GM21576 (cell line): ENCODE data around the gene S100PBP.
"Not testable (repeated sequence)": the region's sequence is repeated elsewhere in the genome, so short reads cannot be mapped to it uniquely, and the experiment has no call there.

Experiments used
- ATAC-seq: cut with Tn5 transposase; IDR thresholded peaks from one replicate; pipeline ENCODE4 v1.9.1; 2021; ENCODE audit warnings: mild to moderate bottlenecking, moderate library complexity; ENCODE audit not compliant: unreplicated experiment

Gene S100PBP

DNA sequence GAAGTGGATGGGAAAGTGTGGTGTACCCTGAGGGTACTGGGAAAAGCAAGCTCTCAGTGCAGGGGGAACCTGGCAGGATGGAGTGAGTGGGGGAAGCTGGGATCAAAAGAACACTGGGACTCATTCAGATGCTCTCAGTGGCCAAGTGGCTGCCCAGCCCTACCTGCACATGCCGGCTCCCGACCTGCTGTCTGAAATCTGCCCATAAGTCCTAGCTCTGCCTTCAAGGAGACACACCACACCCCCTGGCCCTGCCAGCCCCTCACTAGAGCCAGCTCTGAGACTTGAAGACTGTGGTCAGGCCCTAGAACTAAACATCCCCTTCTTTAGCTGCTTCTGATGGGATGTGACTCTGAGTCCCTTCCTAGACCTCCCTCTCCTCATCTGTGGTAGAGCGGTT is 81.5 kb downstream of the S100PBP start:
- ATAC-seq, result no peak

DNA sequence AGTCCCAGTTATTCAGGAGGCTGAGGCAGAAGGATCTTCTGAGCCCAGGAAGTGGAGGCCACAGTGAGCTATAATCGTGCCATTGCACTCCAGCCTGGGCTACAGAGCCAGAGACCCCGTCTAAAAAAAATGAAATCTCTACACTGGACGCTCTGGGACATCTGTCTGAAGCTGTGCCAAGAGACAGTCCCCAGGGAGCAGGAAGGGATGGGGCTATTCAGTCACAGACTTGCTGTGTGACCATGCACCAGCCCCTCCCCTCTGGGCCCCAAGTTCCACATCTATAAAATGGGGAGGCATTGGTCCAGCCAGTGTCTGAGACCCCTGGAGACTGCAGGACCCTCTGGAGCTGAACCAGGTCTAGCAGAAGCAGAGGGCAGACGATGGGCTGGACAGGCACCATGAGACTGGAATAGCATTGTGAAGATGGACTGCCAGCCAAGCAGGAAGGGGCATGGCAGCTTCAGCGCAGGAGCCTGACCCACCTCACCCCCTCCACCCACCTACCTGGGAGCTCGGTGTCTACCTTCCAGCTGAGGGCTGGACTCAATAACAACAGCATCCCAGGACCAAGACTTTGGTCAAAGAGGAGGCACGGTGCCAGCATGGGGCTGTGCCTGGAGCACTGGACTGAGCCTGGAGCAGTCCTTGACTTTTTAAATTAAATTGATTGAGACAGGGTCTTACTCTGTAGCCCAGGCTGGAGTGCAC is 82.3 kb downstream of the S100PBP start:
- no peak for ATAC-seq

DNA sequence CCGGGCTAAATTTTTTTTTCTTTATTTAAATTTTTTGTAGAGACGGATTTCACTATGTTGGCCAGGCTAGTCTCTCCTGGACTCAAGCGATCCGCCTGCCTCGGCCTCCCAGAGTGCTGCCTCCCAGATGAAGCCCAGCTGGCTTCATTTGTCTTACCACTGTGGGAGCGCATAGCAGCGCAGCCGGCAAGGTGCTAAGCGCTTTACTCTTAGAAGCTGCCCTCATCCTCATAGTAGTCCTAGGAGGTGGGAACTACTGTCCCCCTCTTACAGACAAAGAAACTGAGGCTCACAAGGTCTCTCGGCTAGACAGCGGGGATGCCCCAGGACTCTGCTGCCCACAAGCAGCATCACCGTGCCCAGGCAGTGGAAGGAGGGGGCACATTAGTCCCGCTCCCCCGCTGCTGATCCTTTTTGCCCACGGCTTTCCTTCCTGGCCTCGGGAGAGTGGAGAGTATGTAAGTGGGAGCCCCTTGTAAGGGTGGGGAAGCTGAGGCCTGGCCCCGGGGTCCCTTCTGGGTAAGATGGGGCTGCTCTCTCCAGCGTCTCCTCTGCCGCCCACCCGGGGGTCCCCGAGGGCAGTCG is 83.0 kb downstream of the S100PBP start:
- ATAC-seq, result no peak

DNA sequence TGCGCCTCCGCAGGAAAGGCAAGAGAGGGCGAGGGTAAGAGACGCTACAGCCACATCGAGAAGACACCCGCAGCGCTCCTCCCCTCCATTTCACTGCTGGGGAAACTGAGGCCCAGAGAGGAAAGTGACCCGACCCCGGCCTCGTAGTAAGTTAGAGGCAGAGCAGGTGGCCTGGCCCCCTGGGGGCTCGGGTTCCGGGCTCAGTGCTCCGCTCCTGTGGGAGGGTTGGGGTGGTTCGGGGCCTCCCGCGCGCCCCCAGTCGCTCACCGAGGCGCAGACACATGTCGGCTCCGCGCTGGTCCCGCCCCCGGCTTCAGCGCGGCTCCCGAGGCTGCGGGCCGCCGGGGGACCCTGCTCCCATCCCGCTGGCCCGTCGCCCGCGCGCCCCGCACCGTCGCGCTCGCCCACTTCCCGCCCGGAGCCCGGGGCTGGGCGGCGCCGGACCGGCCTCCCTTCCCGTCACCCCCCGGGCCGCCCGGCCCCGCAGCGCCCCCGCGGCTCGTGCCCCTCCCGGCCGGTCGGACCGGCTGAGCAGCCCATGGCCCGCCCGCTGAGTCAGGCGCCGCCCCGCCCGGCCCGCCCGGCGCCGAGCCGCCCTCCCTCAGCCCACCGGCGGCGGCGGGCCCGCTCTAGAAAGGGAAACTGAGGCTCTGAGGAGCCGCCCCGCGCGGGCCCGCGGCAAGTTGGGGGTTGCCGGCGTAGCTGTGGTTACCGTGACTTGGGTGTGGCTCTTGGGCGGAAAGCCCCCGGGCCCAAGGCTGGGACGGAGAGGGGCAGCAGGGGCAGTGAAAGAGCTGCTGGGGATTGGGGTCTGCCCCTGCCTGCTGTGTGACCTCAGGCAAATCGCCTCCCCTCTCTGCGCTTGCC is 83.7 kb downstream of the S100PBP start, which contains the start of gene TMEM54:
Gene TMEM54, minus strand, starts transcription at position 434 of the 867 bp plus-strand sequence. Its CDS starts 151 bp downstream, at position 283.
- no peak for ATAC-seq

DNA sequence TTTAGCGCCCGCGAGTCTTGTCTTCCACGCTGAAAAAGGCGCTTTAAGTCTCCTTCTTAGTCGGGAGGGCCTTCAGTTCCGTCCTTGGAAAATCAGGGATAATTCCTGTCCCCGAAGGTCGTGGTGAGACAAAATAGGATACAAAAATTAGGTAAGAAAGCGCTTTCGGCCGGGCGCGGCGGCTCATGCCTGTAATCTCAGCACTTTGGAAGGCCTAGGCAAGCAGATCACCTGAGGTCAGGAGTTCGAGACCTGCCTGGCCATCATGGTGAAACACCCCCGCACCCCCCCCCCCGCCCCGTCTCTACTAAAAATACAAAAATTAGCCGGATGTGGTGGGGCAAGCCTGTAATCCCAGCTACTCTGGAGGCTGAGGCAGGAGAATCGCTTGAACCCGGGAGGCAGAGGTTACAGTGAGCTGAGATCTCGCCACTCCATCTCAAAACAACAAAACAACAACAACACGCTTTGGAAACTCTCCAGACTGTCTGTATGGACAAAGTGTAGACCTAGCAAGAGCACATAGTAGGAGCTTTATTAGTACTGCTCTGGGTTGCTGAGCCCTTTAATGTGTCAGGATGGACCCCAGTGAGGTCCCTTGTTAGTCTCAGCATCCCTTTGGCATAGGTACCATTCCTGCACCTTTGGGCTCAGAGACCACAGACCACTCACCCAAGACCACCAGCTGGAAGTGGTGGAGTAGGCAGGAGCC is 84.5 kb downstream of the S100PBP start:
- ATAC-seq, result no peak

DNA sequence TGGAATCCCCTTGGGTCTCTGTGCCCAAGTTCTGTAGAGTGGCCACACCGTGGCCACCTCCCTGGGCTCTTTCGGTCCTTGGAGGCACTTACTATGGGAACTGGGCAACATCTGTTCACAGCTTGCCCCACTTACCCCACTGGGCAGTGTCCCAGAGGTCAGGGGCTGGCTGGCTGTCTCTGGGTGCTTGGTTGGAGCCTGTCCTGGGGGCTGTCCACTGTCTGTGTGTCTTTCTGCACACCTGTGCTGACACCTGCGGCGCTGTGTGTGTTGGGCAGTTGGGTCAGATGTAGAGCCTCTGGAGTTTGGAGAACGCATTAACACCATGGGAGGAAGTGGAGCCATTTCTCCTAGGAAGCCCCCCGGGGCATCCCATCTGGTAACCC is 85.1 kb downstream of the S100PBP start:
- ATAC-seq, result no peak

DNA sequence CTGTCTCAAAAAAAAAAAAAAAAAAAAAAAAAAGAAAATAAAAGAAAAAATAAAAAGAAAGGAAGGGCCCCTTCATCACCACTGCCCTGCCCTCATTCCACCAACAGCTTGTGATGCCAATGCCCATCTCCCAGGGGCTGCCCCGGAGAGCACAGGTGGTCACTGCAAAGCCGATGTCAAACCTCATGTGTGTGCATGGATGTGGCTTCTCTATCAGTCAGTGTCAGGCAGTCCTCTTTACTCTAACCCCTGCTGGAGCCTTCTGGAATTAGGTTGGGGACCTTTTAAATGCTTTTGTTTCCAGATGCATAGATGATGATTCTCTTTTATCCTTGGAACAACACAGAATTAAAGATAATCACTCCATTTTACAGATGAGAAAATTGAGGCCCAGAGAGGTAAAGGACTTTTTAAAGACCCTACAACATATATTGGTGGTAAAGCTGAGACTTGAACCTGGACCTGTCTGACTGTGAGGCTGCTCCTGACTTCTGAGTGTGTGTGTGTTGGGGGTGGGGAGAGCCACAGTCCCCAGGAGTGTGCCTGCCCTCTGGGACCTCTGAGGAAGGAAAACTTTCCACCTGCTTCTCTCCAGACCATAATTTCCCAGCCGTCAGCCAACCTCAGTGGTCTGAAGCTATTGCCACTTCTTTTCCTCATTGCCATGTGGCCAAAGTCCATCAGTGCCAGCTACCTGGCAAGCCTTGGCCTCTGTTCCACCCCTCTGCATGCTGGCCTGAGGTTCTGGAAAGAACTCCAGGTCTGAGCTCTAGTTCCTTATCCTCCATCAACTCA is 86.7 kb downstream of the S100PBP start:
- no peak for ATAC-seq

DNA sequence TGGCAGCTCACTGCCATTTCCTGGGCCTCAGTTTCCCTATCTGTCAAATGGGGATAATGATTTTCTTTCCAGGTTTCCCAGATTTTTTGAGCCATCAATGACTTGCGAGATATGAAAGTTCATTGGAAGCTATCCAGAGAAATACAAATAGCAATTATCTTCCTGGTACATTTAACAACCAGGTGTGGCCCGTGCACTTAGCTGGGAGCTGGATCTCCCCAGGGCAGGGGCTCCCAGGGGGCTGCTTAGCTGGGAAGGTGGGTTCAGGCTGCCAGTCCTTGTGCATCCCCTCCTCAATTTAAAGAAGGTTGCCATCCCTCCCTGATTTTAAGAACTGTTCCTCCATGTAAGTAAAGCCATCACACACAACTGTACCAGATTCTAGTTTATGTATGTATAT is 87.3 kb downstream of the S100PBP start:
- ATAC-seq, result no peak

DNA sequence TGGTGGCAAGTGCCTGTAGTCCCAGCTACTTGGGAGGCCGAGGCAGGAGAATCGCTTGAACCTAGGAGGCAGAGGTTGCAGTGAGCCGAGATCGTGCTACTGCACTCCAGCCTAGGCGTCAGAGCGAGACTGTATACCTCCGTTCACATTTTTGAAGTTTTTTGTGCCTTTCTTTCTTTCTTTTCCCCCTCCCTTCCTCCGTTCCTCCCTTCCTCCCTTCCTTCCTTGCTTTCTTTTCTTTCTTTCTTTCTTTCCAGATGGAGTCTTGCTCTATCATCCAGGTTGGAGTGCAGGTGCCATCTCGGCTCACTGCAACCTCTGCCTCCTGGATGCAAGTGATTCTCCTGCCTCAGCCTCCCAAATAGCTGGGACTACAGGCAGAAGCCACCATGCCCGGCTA is 88.1 kb downstream of the S100PBP start:
- not testable (repeated sequence) for ATAC-seq

DNA sequence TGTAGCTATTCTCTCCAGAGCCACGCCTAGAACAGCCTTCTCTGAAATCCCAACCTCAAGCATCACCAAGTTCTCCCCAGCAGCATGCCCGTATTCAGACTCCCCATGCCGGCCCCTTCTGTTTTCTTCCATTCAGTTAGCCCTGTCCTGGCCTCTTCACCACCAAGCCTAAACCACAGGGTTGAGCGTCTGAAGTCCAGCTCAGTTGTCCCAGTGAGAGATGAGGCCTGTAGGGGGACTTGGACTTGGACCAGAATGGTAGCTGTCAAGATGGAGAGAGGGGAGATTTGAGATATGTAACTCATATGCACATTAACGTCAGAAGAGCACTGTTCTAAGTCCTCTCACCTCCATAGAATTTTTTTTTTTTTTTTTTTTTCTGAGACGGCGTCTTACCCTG is 89.2 kb downstream of the S100PBP start:
- no peak for ATAC-seq

DNA sequence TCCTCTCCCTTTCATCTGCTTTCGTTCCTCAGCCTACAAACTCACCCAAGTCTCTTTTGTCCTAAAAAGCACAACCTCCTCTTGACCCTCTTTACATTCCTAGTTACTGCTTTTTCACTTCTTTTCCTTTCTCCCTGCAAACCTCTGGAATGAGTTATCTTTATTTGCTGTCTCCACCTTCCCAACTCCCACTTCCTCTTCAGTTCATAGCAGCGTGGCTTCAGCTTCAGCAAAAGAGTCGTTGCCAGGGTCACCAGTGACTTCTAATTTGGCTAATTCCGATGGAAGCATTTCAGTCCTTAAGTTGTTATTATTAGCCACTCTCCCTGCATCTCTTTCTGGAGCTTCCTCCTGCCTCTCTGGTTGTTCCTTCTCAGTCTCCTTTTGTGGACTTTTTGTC is 90.0 kb downstream of the S100PBP start:
- ATAC-seq, result no peak
